SK-N-SH (cell line): Measurements from ENCODE around the gene PYGB. TPM values are rescaled to one million over a fixed set of nuclear protein-coding genes. Genes with fewer than 3 reads are reported as not detected.

Experiments
- ELF1 ChIP-seq: IDR thresholded peaks from 2 replicates; pipeline ENCODE4 v1.4.0; 2012
- EP300 ChIP-seq, 2 experiments: IDR thresholded peaks; 2 replicates each; pipeline versions ENCODE4 v1.4.0 to v1.6.1; 2012; ENCODE audit warnings: borderline replicate concordance in 1 of 2, low read depth in 1 of 2, low read length in 1 of 2
- FOSL2 ChIP-seq: IDR thresholded peaks from 2 replicates; pipeline ENCODE4 v1.4.0; 2012; ENCODE audit warnings: low read depth, mild to moderate bottlenecking, moderate library complexity, borderline replicate concordance
- FOXJ3 ChIP-seq: sonication (generic); formaldehyde crosslinking; IDR thresholded peaks from 2 replicates; pipeline ENCODE4 v1.5.1; 2020; ENCODE audit warnings: mild to moderate bottlenecking, missing genetic modification reagents
- FOXM1 ChIP-seq: IDR thresholded peaks from 2 replicates; pipeline ENCODE4 v1.4.0; 2012; ENCODE audit warnings: low read depth, mild to moderate bottlenecking
- GABPA ChIP-seq: IDR thresholded peaks from 2 replicates; pipeline ENCODE4 v1.4.0; 2012; ENCODE audit warnings: low read depth, mild to moderate bottlenecking
- GATA2 ChIP-seq: sonication (generic); formaldehyde crosslinking; IDR thresholded peaks from 2 replicates; pipeline ENCODE4 v1.5.0; 2020; ENCODE audit warnings: mild to moderate bottlenecking, missing genetic modification reagents
- MAX ChIP-seq: IDR thresholded peaks from 2 replicates; pipeline ENCODE4 v1.4.0; 2012; ENCODE audit warnings: low read depth
- MEF2A ChIP-seq: IDR thresholded peaks from 2 replicates; pipeline ENCODE4 v1.4.0; 2012; ENCODE audit warnings: low read depth, borderline replicate concordance
- MXI1 ChIP-seq: IDR thresholded peaks from 2 replicates; pipeline ENCODE4 v1.6.1; 2012; ENCODE audit warnings: mild to moderate bottlenecking, low read depth, low read length, improper control_type of control experiment
- NFIC ChIP-seq: IDR thresholded peaks from 2 replicates; pipeline ENCODE4 v1.4.0; 2012; ENCODE audit warnings: borderline replicate concordance
- NRF1 ChIP-seq: IDR thresholded peaks from 2 replicates; pipeline ENCODE4 v1.6.1; 2012; ENCODE audit warnings: low read depth, mild to moderate bottlenecking, low read length
- PBX3 ChIP-seq: IDR thresholded peaks from 2 replicates; pipeline ENCODE4; 2012
- POLR2AphosphoS5 ChIP-seq: IDR thresholded peaks from 2 replicates; pipeline ENCODE4 v1.6.1; 2012; ENCODE audit warnings: low read depth, low read length
- RAD21 ChIP-seq: IDR thresholded peaks from 2 replicates; pipeline ENCODE4 v1.6.1; 2012; ENCODE audit warnings: mild to moderate bottlenecking, low read length
- RFX5 ChIP-seq: IDR thresholded peaks from 2 replicates; pipeline ENCODE4 v1.6.1; 2012; ENCODE audit warnings: mild to moderate bottlenecking, improper control_type of control experiment, low read length
- RXRA ChIP-seq: IDR thresholded peaks from 2 replicates; pipeline ENCODE4 v1.4.0; 2012; ENCODE audit warnings: low read depth, mild to moderate bottlenecking, borderline replicate concordance
- TAF1 ChIP-seq: IDR thresholded peaks from 2 replicates; pipeline ENCODE4 v1.6.1; 2012; ENCODE audit warnings: low read depth, mild to moderate bottlenecking, low read length, moderate library complexity, borderline replicate concordance
- TCF12 ChIP-seq: IDR thresholded peaks from 2 replicates; pipeline ENCODE4 v1.4.0; 2012
- YY1 ChIP-seq: IDR thresholded peaks from 2 replicates; pipeline ENCODE4 v1.4.0; 2012; ENCODE audit warnings: low read depth, mild to moderate bottlenecking
- polyA plus RNA-seq, 3 experiments: library from polyadenylated mRNA; depleted of rRNA; stranded (reverse); fragments of >200 nt; gene quantifications; 2 replicates each; pipeline ENCODE4 v1.2.3, GENCODE V29; 2012
- TF ChIP-seq, protein P1 (sequence below): fragments of 150-350 bp; IDR thresholded peaks from 2 replicates; pipeline ENCODE4 v1.6.1; 2016; ENCODE audit warnings: mild to moderate bottlenecking, low read depth, low read length
- TF ChIP-seq, protein P2 (sequence below): fragments of 200-600 bp; sonication (generic); IDR thresholded peaks from 2 replicates; pipeline ENCODE4 v1.6.1; 2017; ENCODE audit warnings: antibody characterized with exemption, mild to moderate bottlenecking, moderate library complexity
- TF ChIP-seq, protein P3 (sequence below): IDR thresholded peaks from 2 replicates; pipeline ENCODE4 v1.4.0; 2012; ENCODE audit warnings: low read depth, borderline replicate concordance

Gene PYGB
- polyA plus RNA-seq, 1 of the 3 experiments (the other 2 are of a cell fraction), result 35.8 TPM

DNA sequence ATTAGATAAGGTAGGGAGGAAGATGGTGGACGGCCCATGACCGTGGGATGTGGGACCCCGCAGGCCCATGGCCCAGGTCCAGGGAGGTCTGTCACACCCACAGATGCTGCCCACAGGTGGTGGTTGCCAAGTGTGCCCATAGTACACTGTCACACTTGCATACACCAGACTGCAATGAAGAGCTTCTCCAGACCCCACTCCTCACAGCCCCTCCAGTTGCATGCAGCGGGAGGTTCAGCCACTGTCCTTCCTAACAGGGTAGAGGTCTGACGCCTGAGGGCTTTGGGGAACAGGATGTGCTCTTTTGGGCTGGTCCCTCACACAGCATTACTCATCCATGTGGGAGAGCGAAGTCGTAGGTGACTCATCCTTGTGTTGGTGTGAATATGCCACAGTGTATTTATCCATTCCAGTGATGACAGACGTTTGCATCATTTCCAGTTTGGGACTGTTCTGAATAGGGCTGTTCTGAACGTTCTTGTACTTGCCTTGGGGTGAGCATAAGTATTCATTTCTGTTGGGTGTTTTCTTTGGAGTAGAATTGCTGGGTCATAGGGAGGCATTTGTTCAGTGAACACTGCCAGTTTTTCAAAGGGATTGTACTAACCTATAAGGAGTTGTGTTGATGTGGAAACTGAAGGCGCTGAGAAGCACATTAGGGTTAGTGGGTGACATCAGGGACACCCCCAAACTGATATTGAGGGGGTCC, 10.1 kb upstream of the PYGB start (continued):
- TF ChIP-seq PBX3, result peak; percentile 97
- TF ChIP-seq YY1, result 0 out of 2 replicates have a peak, but pooled peaks have one; percentile 17
- TF ChIP-seq TCF12, result peak; percentile 87
- TF ChIP-seq FOSL2, result peak; percentile 99
- no peak for TF ChIP-seq FOXJ3
- TF ChIP-seq MXI1, result no peak
- TF ChIP-seq RXRA, result peak; percentile 68; the same call in 1 of the 2 replicates
- no peak for TF ChIP-seq RAD21
- no peak for TF ChIP-seq GABPA
- TF ChIP-seq, protein P1, sequence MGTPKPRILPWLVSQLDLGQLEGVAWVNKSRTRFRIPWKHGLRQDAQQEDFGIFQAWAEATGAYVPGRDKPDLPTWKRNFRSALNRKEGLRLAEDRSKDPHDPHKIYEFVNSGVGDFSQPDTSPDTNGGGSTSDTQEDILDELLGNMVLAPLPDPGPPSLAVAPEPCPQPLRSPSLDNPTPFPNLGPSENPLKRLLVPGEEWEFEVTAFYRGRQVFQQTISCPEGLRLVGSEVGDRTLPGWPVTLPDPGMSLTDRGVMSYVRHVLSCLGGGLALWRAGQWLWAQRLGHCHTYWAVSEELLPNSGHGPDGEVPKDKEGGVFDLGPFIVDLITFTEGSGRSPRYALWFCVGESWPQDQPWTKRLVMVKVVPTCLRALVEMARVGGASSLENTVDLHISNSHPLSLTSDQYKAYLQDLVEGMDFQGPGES, result no peak
- no peak for TF ChIP-seq ELF1
- no peak for TF ChIP-seq RFX5
- TF ChIP-seq TAF1, result no peak
- TF ChIP-seq, protein P2, sequence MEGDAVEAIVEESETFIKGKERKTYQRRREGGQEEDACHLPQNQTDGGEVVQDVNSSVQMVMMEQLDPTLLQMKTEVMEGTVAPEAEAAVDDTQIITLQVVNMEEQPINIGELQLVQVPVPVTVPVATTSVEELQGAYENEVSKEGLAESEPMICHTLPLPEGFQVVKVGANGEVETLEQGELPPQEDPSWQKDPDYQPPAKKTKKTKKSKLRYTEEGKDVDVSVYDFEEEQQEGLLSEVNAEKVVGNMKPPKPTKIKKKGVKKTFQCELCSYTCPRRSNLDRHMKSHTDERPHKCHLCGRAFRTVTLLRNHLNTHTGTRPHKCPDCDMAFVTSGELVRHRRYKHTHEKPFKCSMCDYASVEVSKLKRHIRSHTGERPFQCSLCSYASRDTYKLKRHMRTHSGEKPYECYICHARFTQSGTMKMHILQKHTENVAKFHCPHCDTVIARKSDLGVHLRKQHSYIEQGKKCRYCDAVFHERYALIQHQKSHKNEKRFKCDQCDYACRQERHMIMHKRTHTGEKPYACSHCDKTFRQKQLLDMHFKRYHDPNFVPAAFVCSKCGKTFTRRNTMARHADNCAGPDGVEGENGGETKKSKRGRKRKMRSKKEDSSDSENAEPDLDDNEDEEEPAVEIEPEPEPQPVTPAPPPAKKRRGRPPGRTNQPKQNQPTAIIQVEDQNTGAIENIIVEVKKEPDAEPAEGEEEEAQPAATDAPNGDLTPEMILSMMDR, result no peak
- peak in 1 of 2 experiments; percentile 86; a peak in 1 of 4 replicates for TF ChIP-seq EP300 (IDR thresholded peaks at IDR 0.05; ENCODE audit: borderline replicate concordance in 1 of 2, low read depth in 1 of 2, low read length in 1 of 2)
- no peak for TF ChIP-seq NRF1
- TF ChIP-seq MAX, result peak; percentile 58; the same call in 1 of the 2 replicates
- TF ChIP-seq GATA2 (CRISPR knock-in tag), result no peak
- TF ChIP-seq NFIC, result peak; percentile 87
- peak; percentile 78; the same call in 1 of the 2 replicates for TF ChIP-seq POLR2AphosphoS5
- peak; percentile 31; the same call in 1 of the 2 replicates for TF ChIP-seq MEF2A
- TF ChIP-seq, protein P3, sequence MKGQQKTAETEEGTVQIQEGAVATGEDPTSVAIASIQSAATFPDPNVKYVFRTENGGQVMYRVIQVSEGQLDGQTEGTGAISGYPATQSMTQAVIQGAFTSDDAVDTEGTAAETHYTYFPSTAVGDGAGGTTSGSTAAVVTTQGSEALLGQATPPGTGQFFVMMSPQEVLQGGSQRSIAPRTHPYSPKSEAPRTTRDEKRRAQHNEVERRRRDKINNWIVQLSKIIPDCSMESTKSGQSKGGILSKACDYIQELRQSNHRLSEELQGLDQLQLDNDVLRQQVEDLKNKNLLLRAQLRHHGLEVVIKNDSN, result no peak
- no peak for TF ChIP-seq FOXM1
